Lung microvascular endothelial cell (primary cell): Measurements from ENCODE around the gene FBXL14. TPM values are rescaled to one million over a fixed set of nuclear protein-coding genes. Genes with fewer than 3 reads are reported as not detected.
"Not testable (repeated sequence)": the region's sequence is repeated elsewhere in the genome, so short reads cannot be mapped to it uniquely, and the experiment has no call there.

Experiments
- DNase-seq, 2 donors: peaks; one replicate each; pipeline versions ENCODE4 v3.0.0 to v3.0.0-alpha.2; 2010; ENCODE audit warnings: low read depth in 2 of 2
- total RNA-seq: library from RNA; depleted of rRNA; stranded (reverse); fragments of >200 nt; gene quantifications from 2 replicates; pipeline ENCODE4 v1.2.1, GENCODE V29; 2014

The FBXL14 gene
- total RNA-seq, 1 donor from 2014 or later = 15.5 TPM

- DNase-seq = peak in 1 of 2 donors; percentile 37
Observed at GRCh38 chr12:1573960-1574864, 20.2 kb downstream of the FBXL14 start.

DNA sequence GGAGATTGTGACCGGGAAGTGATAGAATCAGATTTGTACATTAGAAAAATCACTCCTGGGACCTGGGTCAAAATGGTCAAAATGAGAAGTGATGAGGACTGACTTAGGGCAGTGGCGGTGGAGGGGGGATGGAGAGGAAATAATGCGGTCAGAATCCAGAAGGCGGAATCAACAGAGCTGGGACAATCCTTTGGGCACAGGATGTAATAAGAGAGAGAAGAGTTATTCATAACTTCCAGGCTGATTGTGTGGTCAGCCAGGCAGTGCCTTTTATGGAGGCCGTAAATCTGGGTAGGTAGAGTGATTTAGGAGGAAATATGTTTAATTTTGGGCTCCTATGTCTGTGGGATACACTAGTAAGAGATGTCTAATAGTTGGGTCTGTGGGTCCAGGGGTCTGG lies 21.6 kb downstream of the FBXL14 start:
- peak; percentile 46 to 76 for DNase-seq

- DNase-seq = no peak
Observed at GRCh38 chr12:1567852-1568251, 26.5 kb downstream of the FBXL14 start.

DNA sequence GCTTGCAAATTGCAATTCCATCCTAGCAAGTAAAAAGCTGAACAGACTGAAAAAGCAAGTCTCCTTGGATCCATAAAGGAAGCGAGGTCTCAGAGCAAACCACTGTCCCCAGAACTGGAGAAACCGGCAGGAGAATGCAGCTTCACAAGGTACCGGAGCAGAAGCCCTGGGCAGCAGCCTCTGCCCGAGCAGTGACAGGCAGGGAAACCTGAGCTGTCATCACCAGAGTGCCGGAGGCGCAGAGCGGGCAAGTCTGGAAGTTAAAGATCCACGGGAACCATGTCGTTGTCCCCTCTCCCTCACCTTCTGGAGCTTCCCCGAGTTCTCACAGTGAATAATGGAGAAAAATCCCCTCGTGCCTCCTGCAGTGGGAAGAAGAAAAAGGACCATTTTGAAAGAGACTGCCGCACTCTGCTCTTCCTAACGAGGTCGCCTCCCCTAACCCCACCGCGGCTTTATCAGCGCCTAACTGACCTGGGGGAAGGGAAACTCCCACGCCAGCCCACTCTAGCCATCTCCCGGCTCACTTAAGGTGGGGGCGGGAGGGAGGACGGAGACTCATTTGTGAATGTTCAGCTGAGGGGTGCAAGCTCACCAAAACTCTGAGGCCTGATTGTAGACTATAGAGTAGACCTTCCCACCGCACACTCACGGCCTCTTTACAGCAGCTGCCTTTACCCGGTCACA lies 27.8 kb downstream of the FBXL14 start:
- no peak for DNase-seq

GRCh38 chr12:1565172-1565571 lies 29.2 kb downstream of the FBXL14 start:
- DNase-seq = no peak

GRCh38 chr12:1564067-1564466 lies 30.3 kb downstream of the FBXL14 start:
- DNase-seq = no peak

GRCh38 chr12:1562813-1563407 lies 31.5 kb downstream of the FBXL14 start:
- DNase-seq = no peak

DNA sequence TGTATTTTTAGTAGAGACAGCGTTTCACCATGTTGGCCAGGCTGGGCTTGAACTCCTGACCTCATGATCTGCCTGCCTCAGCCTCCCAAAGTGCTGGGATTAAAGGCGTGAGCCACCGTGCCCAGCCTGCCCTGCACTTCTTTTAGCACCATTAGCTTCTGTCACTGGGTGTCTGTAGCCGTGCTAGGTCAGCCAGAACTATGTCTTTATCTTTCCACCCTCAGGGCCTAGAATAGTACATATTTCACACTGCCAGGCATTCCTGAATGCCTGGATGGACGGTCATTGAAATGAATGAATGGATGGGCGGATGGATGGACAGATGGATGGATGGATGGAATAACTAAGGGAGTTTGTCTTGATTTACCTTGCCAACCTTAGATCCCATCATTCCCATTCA lies 33.7 kb downstream of the FBXL14 start:
- no peak for DNase-seq

- DNase-seq = no peak
Observed at GRCh38 chr12:1559676-1560091, 34.7 kb downstream of the FBXL14 start.

GRCh38 chr12:1558108-1558507 lies 36.3 kb downstream of the FBXL14 start:
- not testable (repeated sequence) for DNase-seq

DNA sequence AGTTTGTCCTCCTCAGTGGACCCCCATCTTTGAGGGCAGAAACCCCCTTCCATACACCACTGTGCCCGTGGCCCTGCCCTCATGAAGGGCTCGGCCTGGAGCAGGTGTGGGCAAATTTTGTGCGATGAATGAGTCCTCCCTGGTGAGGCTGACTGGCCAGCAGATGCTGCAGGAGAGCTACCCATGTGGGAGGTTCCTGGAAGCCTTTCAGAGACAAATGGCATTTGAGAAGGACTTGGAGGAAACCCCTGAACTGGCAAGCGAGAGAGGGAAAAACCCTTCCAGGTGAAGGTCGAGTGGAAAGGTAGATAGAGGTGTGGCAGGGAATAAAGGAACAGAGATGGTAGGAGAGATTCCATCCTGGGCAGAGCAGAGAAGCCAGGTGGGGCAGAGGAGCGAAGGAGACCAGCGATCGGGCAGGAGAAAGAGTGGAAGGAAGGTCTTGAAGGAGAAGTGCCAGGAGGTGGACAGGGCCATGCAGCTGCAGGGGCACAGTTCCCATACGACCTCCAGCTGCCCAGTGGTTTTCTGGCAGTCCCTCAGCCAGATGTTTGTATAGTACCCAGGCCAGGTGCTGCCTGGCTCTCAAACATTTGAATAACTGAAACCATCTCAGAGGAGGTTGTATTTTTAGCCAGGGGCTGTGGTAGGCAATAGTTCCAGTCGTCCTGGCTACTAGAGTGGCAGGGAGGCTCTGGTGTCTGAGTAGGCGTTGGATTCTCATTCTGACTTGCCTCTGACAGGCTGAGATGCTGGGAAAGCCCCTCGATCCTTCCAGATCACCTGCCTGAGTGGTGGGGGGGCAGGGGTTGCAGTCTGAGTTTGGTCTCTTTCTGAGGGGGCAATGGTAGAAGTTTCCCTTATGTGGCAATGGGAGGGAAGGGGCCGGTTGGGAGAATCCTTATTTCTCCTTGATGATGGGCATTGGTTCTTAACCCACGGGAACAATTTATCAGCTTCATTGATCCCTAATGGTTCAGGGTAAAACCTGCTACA lies 40.1 kb downstream of the FBXL14 start:
- no peak for DNase-seq

- DNase-seq = no peak
Observed at GRCh38 chr12:1553536-1553935, 40.8 kb downstream of the FBXL14 start.

DNA sequence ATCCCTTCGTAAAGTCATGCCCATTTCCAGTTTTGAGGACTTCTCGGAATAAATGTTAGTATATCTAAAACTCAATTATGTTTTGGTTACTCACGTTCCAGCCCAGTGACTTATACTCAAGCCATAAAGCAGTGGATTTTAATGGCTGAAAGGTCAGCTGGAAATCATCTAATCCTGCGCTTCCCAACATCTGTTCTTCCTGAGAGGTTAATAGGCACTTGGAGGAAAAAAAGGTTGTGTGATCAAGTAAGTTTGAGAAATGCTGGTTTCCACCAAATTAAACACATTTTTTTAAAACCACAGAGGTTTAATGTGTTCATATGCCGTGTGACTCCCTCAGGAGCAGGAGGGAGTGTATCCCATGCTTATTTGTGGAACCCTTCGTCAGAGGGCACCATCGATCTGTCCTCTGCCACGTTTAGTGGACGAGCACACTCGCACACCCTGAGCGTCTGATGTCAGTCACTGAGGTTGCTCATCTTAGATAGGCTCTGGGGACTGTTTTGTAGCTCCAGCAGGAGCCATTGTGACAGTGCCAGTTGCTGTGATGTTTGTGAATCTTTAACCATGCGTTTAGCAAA lies 41.4 kb downstream of the FBXL14 start:
- DNase-seq = no peak

DNA sequence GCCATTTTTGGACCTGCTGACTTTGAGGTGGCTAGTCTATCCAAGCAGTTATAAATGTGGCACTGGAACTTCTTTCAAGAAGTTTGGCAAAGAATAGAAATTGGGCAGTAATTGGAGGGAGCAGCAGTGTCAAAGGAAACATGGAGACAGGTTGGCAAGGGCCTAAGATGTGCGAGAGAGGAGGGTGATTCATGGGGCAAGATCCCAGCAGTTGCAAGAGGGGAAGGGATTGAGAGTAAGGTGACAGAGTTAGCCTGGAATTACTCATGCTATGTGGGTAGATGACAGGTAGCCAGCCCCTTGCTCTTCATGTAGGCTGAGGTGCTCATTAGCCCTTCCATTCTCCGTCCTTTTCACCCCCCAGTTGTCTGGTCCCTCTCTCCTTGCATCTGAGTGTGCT lies 42.2 kb downstream of the FBXL14 start:
- no peak for DNase-seq

- DNase-seq = no peak
Observed at GRCh38 chr12:1551496-1551895, 42.9 kb downstream of the FBXL14 start.

DNA sequence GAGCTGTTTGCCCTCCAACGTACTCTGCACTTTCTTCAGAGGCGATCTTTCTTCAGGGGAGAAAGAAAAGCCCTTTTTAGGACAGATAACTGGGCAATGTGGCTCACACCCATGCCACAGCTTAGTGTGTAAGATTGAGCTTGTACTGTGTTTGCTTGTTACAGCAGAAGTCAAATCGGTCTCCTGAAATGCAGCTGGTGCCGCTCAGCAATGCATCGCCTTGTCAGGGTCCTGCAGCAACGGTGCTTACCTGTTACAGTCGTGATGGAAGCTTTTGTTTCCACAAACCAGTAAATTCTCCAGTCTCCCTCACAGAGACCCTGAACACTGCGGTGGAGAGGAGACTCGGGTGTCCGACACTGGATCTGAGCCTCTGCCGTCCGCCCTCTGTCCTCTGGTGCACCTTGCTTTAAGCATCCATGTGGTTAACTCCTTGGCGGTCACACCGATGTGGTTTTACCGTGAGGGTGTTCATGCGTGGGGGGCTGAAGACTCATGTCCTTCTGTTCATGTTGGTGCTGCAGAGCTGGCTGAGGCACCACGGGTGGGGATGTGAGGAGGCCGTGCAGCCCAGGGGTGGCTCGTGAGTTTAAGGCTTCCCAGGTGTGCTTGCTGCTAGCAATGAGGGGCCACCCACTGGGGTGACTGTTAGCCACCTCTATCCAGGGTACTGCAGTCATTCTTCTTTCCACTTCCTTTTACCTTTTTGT lies 47.3 kb downstream of the FBXL14 start:
- DNase-seq = no peak

- DNase-seq = peak; percentile 60 to 66
Observed at GRCh38 chr12:1544996-1545700, 49.2 kb downstream of the FBXL14 start.

- DNase-seq = no peak
Observed at GRCh38 chr12:1542599-1542998, 51.8 kb downstream of the FBXL14 start.

DNA sequence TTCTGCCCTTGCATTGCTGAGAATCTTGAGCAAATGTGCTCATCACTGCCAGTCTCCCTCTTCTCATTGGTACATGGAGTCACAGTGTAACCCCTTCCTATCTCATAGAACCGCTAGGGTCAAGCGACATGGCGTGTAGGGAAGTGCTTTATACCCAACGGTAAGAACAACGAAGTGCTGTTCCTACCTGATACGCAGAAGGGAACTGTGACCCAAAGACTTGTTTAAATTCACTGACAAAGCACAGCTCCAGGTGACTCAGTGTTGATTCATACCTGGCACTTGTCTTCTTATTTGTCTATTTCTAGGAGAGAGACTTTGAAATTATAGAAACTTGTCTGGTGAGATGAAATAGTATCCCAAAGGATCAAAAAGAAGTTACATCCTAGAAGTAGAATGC lies 53.7 kb downstream of the FBXL14 start:
- DNase-seq = no peak

DNA sequence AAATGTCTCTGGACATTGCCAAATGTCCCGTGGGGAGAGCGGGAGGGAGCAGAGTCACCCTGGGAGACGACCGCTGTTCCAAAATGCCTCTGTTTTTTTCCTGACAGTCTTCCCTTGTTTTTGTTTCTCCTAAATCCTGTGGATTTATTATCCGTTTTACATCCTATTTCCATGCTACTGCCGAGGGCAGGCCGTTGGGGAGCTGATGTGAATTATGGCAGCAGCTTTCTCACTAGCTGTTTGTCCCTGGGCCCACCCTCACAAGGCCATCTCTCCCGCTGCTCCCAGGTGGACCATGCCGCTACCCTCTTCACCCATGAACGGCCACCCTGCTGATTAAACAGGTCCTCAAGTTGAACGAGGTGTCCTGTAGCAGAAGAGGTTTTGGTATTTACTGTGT lies 55.2 kb downstream of the FBXL14 start:
- no peak for DNase-seq
